GM19351 (cell line): ENCODE measurements around the gene TMEM131.

ENCODE experiments used
- ATAC-seq: cut with Tn5 transposase; IDR thresholded peaks from one replicate; pipeline ENCODE4 v1.9.1; 2021; ENCODE audit warnings: mild to moderate bottlenecking, moderate library complexity; ENCODE audit not compliant: unreplicated experiment

The TMEM131 gene

GRCh38 chr2:97770445-97770844, 225.3 kb downstream of the TMEM131 start:
- no peak for ATAC-seq

- ATAC-seq, result no peak
Observed at GRCh38 chr2:97769711-97770110, 226.0 kb downstream of the TMEM131 start.

- no peak for ATAC-seq
Observed at GRCh38 chr2:97769308-97769707, 226.4 kb downstream of the TMEM131 start.

GRCh38 chr2:97766567-97766966, 229.2 kb downstream of the TMEM131 start:
- ATAC-seq, result no peak

GRCh38 chr2:97765933-97766332, 229.8 kb downstream of the TMEM131 start:
- no peak for ATAC-seq

GRCh38 chr2:97764559-97765263, 231.0 kb downstream of the TMEM131 start:
- ATAC-seq, result no peak

- no peak for ATAC-seq
Observed at GRCh38 chr2:97763176-97763845, 232.4 kb downstream of the TMEM131 start.

- no peak for ATAC-seq
Observed at GRCh38 chr2:97761192-97761591, 234.6 kb downstream of the TMEM131 start.

GRCh38 chr2:97760480-97761049, 235.2 kb downstream of the TMEM131 start:
- ATAC-seq, result no peak

- no peak for ATAC-seq
Observed at GRCh38 chr2:97759727-97760407, 235.9 kb downstream of the TMEM131 start.

GRCh38 chr2:97758131-97758705, 237.5 kb downstream of the TMEM131 start:
- ATAC-seq, result no peak

- ATAC-seq, result no peak
Observed at GRCh38 chr2:97757062-97757461, 238.7 kb downstream of the TMEM131 start.

- ATAC-seq, result no peak
Observed at GRCh38 chr2:97755491-97755890, 240.3 kb downstream of the TMEM131 start.

GRCh38 chr2:97754690-97755346, 240.9 kb downstream of the TMEM131 start:
- no peak for ATAC-seq

- ATAC-seq, result no peak
Observed at GRCh38 chr2:97752342-97753334, 243.1 kb downstream of the TMEM131 start.

- ATAC-seq, result no peak
Observed at GRCh38 chr2:97751752-97752151, 244.0 kb downstream of the TMEM131 start.

- no peak for ATAC-seq
Observed at GRCh38 chr2:97750017-97750416, 245.7 kb downstream of the TMEM131 start.

- ATAC-seq, result no peak
Observed at GRCh38 chr2:97749581-97749980, 246.2 kb downstream of the TMEM131 start.

GRCh38 chr2:97747716-97748115, 248.0 kb downstream of the TMEM131 start:
- no peak for ATAC-seq

GRCh38 chr2:97747285-97747684, 248.5 kb downstream of the TMEM131 start:
- no peak for ATAC-seq
